HepG2 (cell line): Measurements from ENCODE around the gene ZNF333. TPM values are rescaled to one million over a fixed set of nuclear protein-coding genes. Genes with fewer than 3 reads are reported as not detected.

Experiments
- ARID3A ChIP-seq: IDR thresholded peaks from 2 replicates; pipeline ENCODE4 v1.6.1; 2012; ENCODE audit warnings: low read depth, low read length, improper control_type of control experiment
- BHLHE40 ChIP-seq: IDR thresholded peaks from 2 replicates; pipeline ENCODE4 v1.6.1; 2011; ENCODE audit warnings: low read length, improper control_type of control experiment
- DNMT3B ChIP-seq: conservative IDR thresholded peaks from 2 replicates; pipeline ENCODE4 v1.6.1; 2016; ENCODE audit warnings: missing biosample characterization, control low read depth
- HNF4A ChIP-seq: sonication (generic); formaldehyde crosslinking; IDR thresholded peaks from 2 replicates; pipeline ENCODE4 v1.4.0; 2020; ENCODE audit warnings: missing genetic modification reagents
- HOXA3 ChIP-seq: sonication (generic); formaldehyde crosslinking; IDR thresholded peaks from 2 replicates; pipeline ENCODE4 v1.5.0; 2020; ENCODE audit warnings: missing genetic modification reagents
- KDM5A ChIP-seq: fragments of 200-600 bp; sonication (generic); IDR thresholded peaks from 2 replicates; pipeline ENCODE4 v1.7.0; 2018; ENCODE audit warnings: antibody characterized with exemption, mild to moderate bottlenecking, low read length, borderline replicate concordance
- MAFF ChIP-seq: IDR thresholded peaks from 2 replicates; pipeline ENCODE4 v1.6.1; 2011; ENCODE audit warnings: low read depth, low read length, improper control_type of control experiment
- NAIF1 ChIP-seq: sonication (generic); formaldehyde crosslinking; IDR thresholded peaks from 2 replicates; pipeline ENCODE4 v1.5.0; 2020; ENCODE audit warnings: mild to moderate bottlenecking, missing genetic modification reagents, borderline replicate concordance
- NFE2L1 ChIP-seq: sonication (generic); formaldehyde crosslinking; IDR thresholded peaks from 2 replicates; pipeline ENCODE4 v1.4.0; 2020; ENCODE audit warnings: missing genetic modification reagents, mild to moderate bottlenecking, borderline replicate concordance
- NKX3-1 ChIP-seq: sonication (generic); formaldehyde crosslinking; IDR thresholded peaks from 2 replicates; pipeline ENCODE4 v1.5.0; 2020; ENCODE audit warnings: missing genetic modification reagents
- RAD21 ChIP-seq: fragments of 450-650 bp; formaldehyde crosslinking; IDR thresholded peaks from 2 replicates; pipeline ENCODE4 v1.5.0; 2020; ENCODE audit warnings: mild to moderate bottlenecking
- ZBTB3 ChIP-seq: sonication (generic); formaldehyde crosslinking; IDR thresholded peaks from 2 replicates; pipeline ENCODE4 v1.4.0; 2020; ENCODE audit warnings: low read depth, mild to moderate bottlenecking, moderate library complexity, missing genetic modification reagents, borderline replicate concordance
- ZBTB8A ChIP-seq: sonication (generic); formaldehyde crosslinking; IDR thresholded peaks from 2 replicates; pipeline ENCODE4 v1.4.0; 2020; ENCODE audit warnings: mild to moderate bottlenecking, low read depth, missing genetic modification reagents, borderline replicate concordance
- ZC3H4 ChIP-seq: sonication (generic); formaldehyde crosslinking; IDR thresholded peaks from 2 replicates; pipeline ENCODE4 v1.4.0; 2020; ENCODE audit warnings: missing genetic modification reagents, borderline replicate concordance
- ZNF18 ChIP-seq: sonication (generic); formaldehyde crosslinking; IDR thresholded peaks from 2 replicates; pipeline ENCODE4 v1.8.0; 2022; ENCODE audit warnings: mild to moderate bottlenecking, missing genetic modification reagents; ENCODE audit not compliant: insufficient replicate concordance
- ZNF607 ChIP-seq: sonication (generic); formaldehyde crosslinking; IDR thresholded peaks from 2 replicates; pipeline ENCODE4 v1.5.1; 2020; ENCODE audit warnings: missing genetic modification reagents, mild to moderate bottlenecking, borderline replicate concordance
- ZNF83 ChIP-seq: sonication (generic); formaldehyde crosslinking; IDR thresholded peaks from 2 replicates; pipeline ENCODE4 v1.4.0; 2020; ENCODE audit warnings: missing genetic modification reagents, mild to moderate bottlenecking, borderline replicate concordance
- polyA plus RNA-seq, 8 experiments: library from polyadenylated mRNA; depleted of rRNA in 3 of 8; stranded (reverse) in 7 of 8; unstranded in 1 of 8; fragments of >200 nt; fragmentation: Illumina TruSeq in 4 of 8; extraction: Trizol in 4 of 8; gene quantifications; 2 replicates each; pipeline versions ENCODE4 v1.2.1 to v1.2.3, GENCODE V29; 2011 to 2016; ENCODE audit warnings: low read depth in 4 of 8, missing spikeins in 1 of 8, mixed read lengths in 1 of 8; ENCODE audit not compliant: insufficient read depth in 1 of 8
- total RNA-seq, 5 experiments: library from RNA; depleted of rRNA; stranded (reverse); fragments of >200 nt; fragmentation: Illumina TruSeq; extraction: Trizol; gene quantifications; 2 replicates each; pipeline ENCODE4 v1.2.3, GENCODE V29; 2016; ENCODE audit warnings: low read depth in 1 of 5

Gene ZNF333
- total and polyA plus RNA-seq, 2 of the 13 experiments (the other 11 are each of a cell fraction or from before 2014, with no cell fraction given), result 3.4 to 6.4 TPM

- TF ChIP-seq RAD21, result peak; percentile 12; the same call in 1 of the 2 replicates
- TF ChIP-seq ZNF83 (CRISPR knock-in tag), result no peak
- peak; percentile 72 for TF ChIP-seq ZNF18 (CRISPR knock-in tag)
- TF ChIP-seq DNMT3B, result no peak
- peak; percentile 19; the same call in 1 of the 2 replicates for TF ChIP-seq BHLHE40
- TF ChIP-seq MAFF, result no peak
- TF ChIP-seq ZNF607 (CRISPR knock-in tag), result no peak
- TF ChIP-seq KDM5A, result peak; percentile 71; the same call in 1 of the 2 replicates
- TF ChIP-seq NFE2L1 (CRISPR knock-in tag), result no peak
- no peak for TF ChIP-seq NKX3-1
- TF ChIP-seq ZBTB3 (CRISPR knock-in tag), result 0 out of 2 replicates have a peak, but pooled peaks have one; percentile 34
- no peak for TF ChIP-seq HNF4A (CRISPR knock-in tag)
- no peak for TF ChIP-seq ZBTB8A (CRISPR knock-in tag)
- peak; percentile 91 for TF ChIP-seq HOXA3 (CRISPR knock-in tag)
- TF ChIP-seq NAIF1 (CRISPR knock-in tag), result no peak
- no peak for TF ChIP-seq ZC3H4 (CRISPR knock-in tag)
- TF ChIP-seq ARID3A, result no peak
These were observed at the start of gene ZNF333 (continued) for GRCh38 chr19:14689598-14690503.
